Measurements from ENCODE around the gene CCDC171. TPM values are rescaled to one million over a fixed set of nuclear protein-coding genes. Genes with fewer than 3 reads are reported as not detected.

CCDC171 gene
- total and polyA plus RNA-seq, 4 donors = 0.13 to 1.1 (median 0.43) TPM

DNA sequence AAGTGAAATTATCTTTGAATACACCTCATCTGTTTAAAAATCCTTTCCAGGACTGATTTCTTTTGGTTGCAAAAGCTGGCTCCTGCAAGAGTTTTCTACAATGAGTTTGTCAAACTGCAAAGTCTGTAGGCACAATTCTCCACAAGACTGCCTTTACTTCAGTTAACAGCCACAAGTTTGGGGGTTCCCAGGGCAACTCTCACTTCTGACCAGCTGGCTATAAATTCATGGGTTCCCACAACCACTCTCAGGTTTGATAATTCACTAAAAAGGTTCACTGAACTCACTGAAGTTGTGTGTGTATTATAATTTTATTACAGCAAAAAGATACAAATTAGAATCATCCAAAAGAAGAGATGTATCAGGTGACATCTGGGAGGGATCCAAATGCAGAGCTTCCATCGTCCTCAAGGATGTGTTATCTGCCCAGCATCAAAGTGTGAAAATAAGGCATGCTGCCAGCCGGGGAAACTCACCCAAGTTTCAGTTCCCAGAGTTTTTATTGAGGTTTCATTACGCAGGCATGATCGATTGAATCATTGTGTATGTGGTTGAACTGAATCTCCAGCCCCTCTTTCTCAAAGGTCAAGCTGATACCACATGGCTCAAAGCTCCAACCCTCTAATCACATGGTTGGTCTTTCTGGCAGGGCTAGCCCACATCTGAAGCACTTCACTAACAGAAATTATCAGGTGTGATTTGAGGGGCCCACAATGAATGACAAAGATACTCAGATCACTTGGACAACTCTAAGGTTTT is 23.1 kb upstream of the CCDC171 start:
- no peak for DNase-seq (ENCODE audit: low spot score)

GRCh38 chr9:15531380-15531779 is 21.5 kb upstream of the CCDC171 start:
- Histone ChIP-seq H3K27ac (ENCODE audit: low read depth in 1 of 2, low read length in 2 of 2) (no peak overlapping the region), H3K9ac (ENCODE audit: low read depth in 1 of 2, low read length in 2 of 2) (no peak overlapping the region), H3K36me3 (ENCODE audit: control insufficient read depth in 4 of 4, insufficient read depth in 3 of 4, low read depth in 1 of 4, low read length in 3 of 4) (no peaks in the 10 kb centered on the region), H3K4me1 (ENCODE audit: control insufficient read depth in 4 of 4, insufficient read depth in 4 of 4, low read length in 3 of 4) (no peaks in the 10 kb centered on the region), H3K4me3 (ENCODE audit: low read depth in 1 of 3, low read length in 3 of 3) (no peak overlapping the region), H3K27me3 (ENCODE audit: control insufficient read depth in 4 of 4, insufficient read depth in 4 of 4, low read length in 3 of 4) (no peaks in the 10 kb centered on the region), H3K9me3 (ENCODE audit: control insufficient read depth in 4 of 4, low read length in 3 of 4) (no peaks in the 10 kb centered on the region)
- WGBS = 53% methylated on average over 1 of the region's 1 CpG
- DNase-seq (ENCODE audit: low spot score) = no peak
- TF ChIP-seq MAX (IDR thresholded peaks at IDR 0.05) (no peak), HNF4G (IDR thresholded peaks at IDR 0.05) (no peak), HNF4A (conservative IDR thresholded peaks at IDR 0.05) (no peak), SP1 (IDR thresholded peaks at IDR 0.05) (no peak), EGR1 (IDR thresholded peaks at IDR 0.05; ENCODE audit: low read depth in 2 of 2) (no peak), NR2F2 (IDR thresholded peaks at IDR 0.05) (no peak), TAF1 (conservative IDR thresholded peaks at IDR 0.05) (no peak), FOXA1 (IDR thresholded peaks at IDR 0.05) (no peak), YY1 (IDR thresholded peaks at IDR 0.05) (no peak), FOXA2 (IDR thresholded peaks at IDR 0.05) (no peak)
- TF ChIP-seq, protein P1, sequence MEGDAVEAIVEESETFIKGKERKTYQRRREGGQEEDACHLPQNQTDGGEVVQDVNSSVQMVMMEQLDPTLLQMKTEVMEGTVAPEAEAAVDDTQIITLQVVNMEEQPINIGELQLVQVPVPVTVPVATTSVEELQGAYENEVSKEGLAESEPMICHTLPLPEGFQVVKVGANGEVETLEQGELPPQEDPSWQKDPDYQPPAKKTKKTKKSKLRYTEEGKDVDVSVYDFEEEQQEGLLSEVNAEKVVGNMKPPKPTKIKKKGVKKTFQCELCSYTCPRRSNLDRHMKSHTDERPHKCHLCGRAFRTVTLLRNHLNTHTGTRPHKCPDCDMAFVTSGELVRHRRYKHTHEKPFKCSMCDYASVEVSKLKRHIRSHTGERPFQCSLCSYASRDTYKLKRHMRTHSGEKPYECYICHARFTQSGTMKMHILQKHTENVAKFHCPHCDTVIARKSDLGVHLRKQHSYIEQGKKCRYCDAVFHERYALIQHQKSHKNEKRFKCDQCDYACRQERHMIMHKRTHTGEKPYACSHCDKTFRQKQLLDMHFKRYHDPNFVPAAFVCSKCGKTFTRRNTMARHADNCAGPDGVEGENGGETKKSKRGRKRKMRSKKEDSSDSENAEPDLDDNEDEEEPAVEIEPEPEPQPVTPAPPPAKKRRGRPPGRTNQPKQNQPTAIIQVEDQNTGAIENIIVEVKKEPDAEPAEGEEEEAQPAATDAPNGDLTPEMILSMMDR (IDR thresholded peaks at IDR 0.05; ENCODE audit: low read depth, low read length, missing input control) = no peak
- TF ChIP-seq, protein P2, sequence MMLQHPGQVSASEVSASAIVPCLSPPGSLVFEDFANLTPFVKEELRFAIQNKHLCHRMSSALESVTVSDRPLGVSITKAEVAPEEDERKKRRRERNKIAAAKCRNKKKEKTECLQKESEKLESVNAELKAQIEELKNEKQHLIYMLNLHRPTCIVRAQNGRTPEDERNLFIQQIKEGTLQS (IDR thresholded peaks at IDR 0.05) = no peak

More for the DNA sequence above, 23.1 kb upstream of the CCDC171 start:
- Histone ChIP-seq H3K27me3 (ENCODE audit: control insufficient read depth in 4 of 4, insufficient read depth in 4 of 4, low read length in 3 of 4) (no peaks in the 10 kb centered on the region), H3K9ac (ENCODE audit: low read depth in 1 of 2, low read length in 2 of 2) (no peak overlapping the region), H3K9me3 (ENCODE audit: control insufficient read depth in 4 of 4, low read length in 3 of 4) (no peaks in the 10 kb centered on the region), H3K4me3 (ENCODE audit: low read depth in 1 of 3, low read length in 3 of 3) (no peak overlapping the region), H3K27ac (ENCODE audit: low read depth in 1 of 2, low read length in 2 of 2) (no peak overlapping the region), H3K36me3 (ENCODE audit: control insufficient read depth in 4 of 4, insufficient read depth in 3 of 4, low read depth in 1 of 4, low read length in 3 of 4) (no peaks in the 10 kb centered on the region), H3K4me1 (ENCODE audit: control insufficient read depth in 4 of 4, insufficient read depth in 4 of 4, low read length in 3 of 4) (no peaks in the 10 kb centered on the region)
- TF ChIP-seq HNF4A (conservative IDR thresholded peaks at IDR 0.05) (no peak), SP1 (IDR thresholded peaks at IDR 0.05) (no peak)
- TF ChIP-seq, protein P2 (IDR thresholded peaks at IDR 0.05) = no peak
- WGBS = 70% methylated on average over 4 of the region's 4 CpGs

- DNase-seq (ENCODE audit: low spot score) = no peak
- no peak overlapping the region for H3K27ac ChIP-seq (ENCODE audit: low read depth in 1 of 2, low read length in 2 of 2)
- no peaks in the 10 kb centered on the region for H3K27me3 ChIP-seq (ENCODE audit: control insufficient read depth in 4 of 4, insufficient read depth in 4 of 4, low read length in 3 of 4)
- H3K9ac ChIP-seq (ENCODE audit: low read depth in 1 of 2, low read length in 2 of 2) = no peak overlapping the region
- no peak overlapping the region for H3K4me3 ChIP-seq (ENCODE audit: low read depth in 1 of 3, low read length in 3 of 3)
- H3K4me1 ChIP-seq (ENCODE audit: control insufficient read depth in 4 of 4, insufficient read depth in 4 of 4, low read length in 3 of 4) = no peaks in the 10 kb centered on the region
- WGBS = 57% methylated on average over 2 of the region's 2 CpGs
- H3K9me3 ChIP-seq (ENCODE audit: control insufficient read depth in 4 of 4, low read length in 3 of 4) = no peaks in the 10 kb centered on the region
- TF ChIP-seq, protein P2 (IDR thresholded peaks at IDR 0.05) = no peak
- TF ChIP-seq MAX (IDR thresholded peaks at IDR 0.05) (no peak), REST (IDR thresholded peaks at IDR 0.05) (no peak), RXRA (IDR thresholded peaks at IDR 0.05) (no peak), NR2F2 (IDR thresholded peaks at IDR 0.05) (no peak), HNF4A (conservative IDR thresholded peaks at IDR 0.05) (no peak)
- TF ChIP-seq, protein P1 (IDR thresholded peaks at IDR 0.05; ENCODE audit: low read depth, low read length, missing input control) = no peak
- H3K36me3 ChIP-seq (ENCODE audit: control insufficient read depth in 4 of 4, insufficient read depth in 3 of 4, low read depth in 1 of 4, low read length in 3 of 4) = no peaks in the 10 kb centered on the region
Observed at GRCh38 chr9:15541872-15542271, 11.0 kb upstream of the CCDC171 start.

All from liver (tissue), 9 donors.